IPS-18c (cell line): Measurements from ENCODE around the gene CLTCL1.

Source experiments
- H3K4me3 ChIP-seq: 2 replicates; pipeline ENCODE4 v1.7.0; 2013; ENCODE audit warnings: low read depth, mild to moderate bottlenecking, low read length, moderate library complexity; ENCODE audit not compliant: insufficient read depth
- H3K9me3 ChIP-seq: one replicate; pipeline ENCODE4 v1.6.1; 2013; ENCODE audit warnings: mild to moderate bottlenecking, low read length, moderate library complexity; ENCODE audit not compliant: control insufficient read depth, insufficient read depth

Gene CLTCL1

DNA sequence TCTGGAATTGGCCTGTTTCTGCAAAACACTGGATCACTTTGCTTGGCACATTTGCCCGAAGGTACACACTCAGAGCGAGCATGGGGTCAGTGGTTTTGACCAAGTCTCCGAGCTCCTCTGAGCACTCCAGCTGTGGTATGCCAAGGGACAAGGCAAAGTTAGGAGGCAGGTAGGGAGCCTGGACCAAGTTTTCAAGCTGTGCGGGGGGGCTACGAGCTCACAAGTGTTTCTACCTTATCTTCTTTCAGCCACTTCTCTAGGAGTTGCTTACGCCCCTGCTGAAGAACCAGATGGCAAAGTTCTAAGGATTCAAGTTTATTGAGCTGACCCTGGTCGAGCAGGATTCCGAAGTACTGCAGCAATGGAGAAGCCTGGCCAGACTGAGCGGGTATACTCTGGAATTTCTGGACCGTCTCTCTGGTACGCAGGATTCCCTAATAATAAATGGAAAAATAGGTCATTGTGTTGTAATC is 58.3 kb downstream of the CLTCL1 start:
- Histone ChIP-seq H3K9me3 (no peaks in the 10 kb centered on the region), H3K4me3 (no peak overlapping the region)

DNA sequence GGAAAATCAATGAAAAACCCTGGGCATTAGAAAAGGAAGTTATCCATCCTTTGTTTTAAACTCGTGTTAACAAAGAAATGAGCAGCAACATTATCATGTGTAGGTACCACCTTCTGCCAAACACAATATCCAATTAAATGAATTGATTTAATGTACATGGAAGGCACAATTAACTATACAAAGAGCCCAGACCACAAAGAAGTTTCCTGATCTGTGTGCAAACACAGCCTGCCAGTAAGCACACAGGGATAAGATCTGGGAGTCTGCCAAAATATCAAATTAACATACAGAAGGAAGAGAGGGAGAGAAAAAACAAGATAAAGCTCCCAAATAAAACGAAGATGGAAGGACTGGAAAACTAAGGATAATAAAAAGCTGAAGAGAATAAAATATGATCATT is 58.9 kb downstream of the CLTCL1 start:
- Histone ChIP-seq H3K4me3 (no peak overlapping the region), H3K9me3 (no peaks in the 10 kb centered on the region)

DNA sequence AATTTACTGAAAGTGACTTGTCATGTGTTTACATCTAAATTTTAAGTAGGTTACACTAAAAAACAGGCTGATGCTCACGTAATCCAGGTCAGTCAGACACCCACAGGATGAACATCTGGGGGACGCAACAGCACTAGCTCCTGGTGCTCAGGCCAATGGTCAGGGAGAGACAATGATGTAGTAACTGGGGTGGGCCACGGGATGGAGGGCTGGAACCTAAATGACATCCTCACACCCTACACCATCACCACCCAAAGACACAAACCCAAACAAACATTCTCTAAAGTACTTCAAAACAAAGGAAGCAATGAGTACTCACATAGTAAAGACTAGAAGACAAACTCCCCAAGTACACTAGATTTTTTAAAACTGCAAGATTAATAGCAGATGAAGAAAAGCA is 59.5 kb downstream of the CLTCL1 start:
- no peaks in the 10 kb centered on the region for H3K9me3 ChIP-seq
- H3K4me3 ChIP-seq, result no peak overlapping the region

DNA sequence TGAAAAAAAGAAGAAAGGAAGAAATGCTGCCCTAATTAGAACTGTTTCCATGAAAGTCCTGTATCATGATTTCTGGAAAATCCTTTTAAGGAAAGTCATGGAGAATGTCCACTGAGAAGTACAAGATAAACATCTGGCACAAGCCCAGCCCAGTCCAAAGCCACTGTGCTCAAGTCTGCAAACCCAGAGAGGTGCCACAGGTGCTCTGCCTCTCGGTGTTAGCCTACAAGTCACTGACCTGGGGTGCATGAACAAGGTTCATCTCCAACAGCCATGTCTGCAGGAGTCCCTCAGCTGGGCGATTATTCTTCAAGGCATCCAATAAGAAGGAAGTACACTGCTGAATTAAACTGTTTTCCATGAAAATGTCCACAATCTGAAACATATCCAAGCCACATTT is 61.9 kb downstream of the CLTCL1 start:
- no peak overlapping the region for H3K4me3 ChIP-seq
- no peaks in the 10 kb centered on the region for H3K9me3 ChIP-seq

DNA sequence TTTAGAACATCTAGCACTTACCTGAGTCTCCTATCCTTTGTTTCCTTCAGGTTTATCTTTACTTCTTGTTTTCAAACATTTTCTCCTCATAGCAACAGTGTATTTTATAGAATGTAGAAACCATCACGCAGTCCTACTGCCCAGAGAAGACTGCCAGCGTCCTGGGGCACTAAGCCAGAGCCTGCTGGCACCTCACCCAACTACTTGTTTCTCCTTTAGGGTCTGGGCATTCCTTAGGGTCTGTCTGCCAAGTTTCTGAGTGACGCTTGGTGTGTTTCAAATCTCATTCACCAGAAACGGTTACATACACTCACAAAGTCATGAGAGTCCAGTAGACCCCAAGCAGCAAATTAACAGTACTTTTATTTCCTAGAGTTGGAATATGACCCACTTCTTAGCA is 63.3 kb downstream of the CLTCL1 start:
- H3K9me3 ChIP-seq, result no peaks in the 10 kb centered on the region
- no peak overlapping the region for H3K4me3 ChIP-seq

DNA sequence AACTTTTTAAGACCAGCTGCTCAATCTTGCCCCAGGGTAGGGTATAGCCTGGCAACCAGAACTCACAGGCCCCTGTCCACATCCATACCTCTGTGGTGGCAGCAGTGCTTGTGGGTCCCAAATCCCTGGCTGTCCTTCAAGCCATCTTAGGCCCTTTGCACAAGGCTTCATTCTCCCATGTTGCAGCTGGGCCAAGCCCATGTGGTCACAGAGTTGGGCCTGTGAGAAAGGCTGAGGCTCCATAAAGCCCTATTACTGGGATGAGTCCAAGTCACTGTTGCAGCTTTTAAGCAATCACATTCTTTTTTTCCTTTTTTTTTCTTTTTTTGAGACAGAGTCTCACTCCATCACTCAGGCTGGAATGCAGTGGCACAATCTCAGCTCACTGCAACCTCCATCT is 65.1 kb downstream of the CLTCL1 start:
- Histone ChIP-seq H3K4me3 (no peak overlapping the region), H3K9me3 (no peaks in the 10 kb centered on the region)

DNA sequence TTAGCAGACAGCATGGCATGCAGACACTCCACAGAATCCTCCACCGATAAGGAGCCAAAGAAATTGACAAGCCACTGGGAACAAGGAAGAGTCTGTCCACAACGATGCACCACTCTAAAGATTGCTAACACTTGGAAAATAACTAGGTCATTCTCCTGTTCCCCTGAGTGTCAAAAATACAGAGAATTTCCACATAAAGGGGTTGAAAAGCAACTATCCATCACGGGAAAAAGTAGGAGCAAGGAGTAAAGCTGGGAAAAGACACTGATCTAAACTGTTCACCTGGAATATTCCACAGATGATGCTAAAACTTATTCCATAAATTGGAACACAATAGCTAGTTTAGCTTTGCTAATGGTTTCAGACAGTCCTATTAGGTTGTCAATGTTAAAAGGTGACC is 66.0 kb downstream of the CLTCL1 start:
- Histone ChIP-seq H3K9me3 (no peaks in the 10 kb centered on the region), H3K4me3 (no peak overlapping the region)

DNA sequence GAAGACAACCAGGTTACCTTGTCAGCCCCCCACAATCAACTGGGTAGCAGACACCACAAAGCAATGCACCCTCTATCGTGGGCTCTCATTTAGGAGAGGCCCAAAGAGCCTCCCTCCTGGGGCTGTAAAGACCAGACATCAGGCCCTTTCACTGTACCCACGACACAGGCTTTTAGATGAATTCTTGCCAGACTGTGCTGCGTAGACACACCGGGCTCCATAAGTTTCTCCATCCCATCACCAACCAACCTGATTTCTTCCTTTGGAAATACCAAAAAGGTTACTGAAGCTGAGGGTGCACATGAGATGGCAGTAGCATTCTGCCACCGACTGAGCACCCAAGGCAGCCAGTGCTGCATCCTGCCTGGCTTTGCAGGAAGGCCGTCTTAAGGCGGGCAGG is 66.5 kb downstream of the CLTCL1 start:
- Histone ChIP-seq H3K4me3 (no peak overlapping the region), H3K9me3 (no peaks in the 10 kb centered on the region)

DNA sequence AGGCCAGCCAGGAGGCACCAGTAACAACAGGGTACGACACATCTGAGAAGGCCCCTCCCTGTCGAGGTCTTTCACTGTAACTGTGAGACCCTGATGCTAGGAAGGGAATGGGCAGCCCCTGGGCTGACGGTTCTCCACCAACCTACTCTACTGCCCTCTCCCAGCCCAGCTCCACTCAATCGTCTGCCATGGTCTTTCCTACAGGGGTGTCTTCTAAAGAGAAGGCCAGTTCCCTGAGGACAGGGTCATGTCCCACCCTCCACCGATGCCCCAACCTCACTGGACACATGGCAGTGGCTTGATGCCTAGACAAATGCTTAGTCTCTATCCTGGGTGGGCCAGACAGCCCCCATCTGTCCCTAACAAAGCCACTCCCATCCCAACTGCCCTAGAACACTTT is 67.0 kb downstream of the CLTCL1 start:
- no peaks in the 10 kb centered on the region for H3K9me3 ChIP-seq
- H3K4me3 ChIP-seq, result no peak overlapping the region

DNA sequence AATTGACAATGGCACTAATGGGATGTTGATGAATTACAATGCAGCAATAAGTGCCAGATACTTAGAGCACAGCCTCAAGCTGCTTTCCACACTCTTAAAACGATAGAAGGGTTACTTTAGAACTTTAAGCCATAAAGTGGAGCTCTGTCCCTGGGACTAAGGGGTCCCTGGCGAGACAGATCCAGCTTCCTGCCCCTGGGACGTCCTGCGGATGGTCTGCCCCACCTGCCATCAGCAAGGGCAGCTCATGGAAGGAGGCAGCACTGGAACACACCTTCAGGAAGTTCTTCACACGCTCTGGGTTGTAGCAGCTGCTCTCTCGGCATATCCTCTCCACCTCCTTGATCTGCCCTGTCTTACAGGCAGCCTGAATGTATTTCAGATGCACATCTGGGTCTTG is 67.9 kb downstream of the CLTCL1 start:
- no peaks in the 10 kb centered on the region for H3K9me3 ChIP-seq
- no peak overlapping the region for H3K4me3 ChIP-seq

DNA sequence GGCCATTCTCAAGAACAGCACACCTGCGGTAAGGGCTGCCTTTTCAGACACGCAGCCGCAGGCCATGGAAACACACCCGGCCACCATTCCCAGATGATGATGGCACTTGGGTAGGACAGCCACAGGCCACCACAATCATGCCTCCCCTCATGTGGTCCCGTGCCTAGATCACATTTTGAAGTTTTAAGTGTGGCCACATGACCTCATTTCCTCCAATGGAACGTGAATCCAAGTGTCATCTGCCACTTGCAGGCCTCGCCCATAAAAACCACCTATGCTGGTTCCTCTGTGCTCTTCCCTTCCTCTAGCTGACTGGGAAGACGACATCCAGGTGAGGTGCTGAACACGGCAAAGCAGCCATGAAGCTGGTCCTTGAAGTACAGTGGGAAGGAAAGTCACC is 68.4 kb downstream of the CLTCL1 start:
- no peaks in the 10 kb centered on the region for H3K9me3 ChIP-seq
- H3K4me3 ChIP-seq, result no peak overlapping the region

DNA sequence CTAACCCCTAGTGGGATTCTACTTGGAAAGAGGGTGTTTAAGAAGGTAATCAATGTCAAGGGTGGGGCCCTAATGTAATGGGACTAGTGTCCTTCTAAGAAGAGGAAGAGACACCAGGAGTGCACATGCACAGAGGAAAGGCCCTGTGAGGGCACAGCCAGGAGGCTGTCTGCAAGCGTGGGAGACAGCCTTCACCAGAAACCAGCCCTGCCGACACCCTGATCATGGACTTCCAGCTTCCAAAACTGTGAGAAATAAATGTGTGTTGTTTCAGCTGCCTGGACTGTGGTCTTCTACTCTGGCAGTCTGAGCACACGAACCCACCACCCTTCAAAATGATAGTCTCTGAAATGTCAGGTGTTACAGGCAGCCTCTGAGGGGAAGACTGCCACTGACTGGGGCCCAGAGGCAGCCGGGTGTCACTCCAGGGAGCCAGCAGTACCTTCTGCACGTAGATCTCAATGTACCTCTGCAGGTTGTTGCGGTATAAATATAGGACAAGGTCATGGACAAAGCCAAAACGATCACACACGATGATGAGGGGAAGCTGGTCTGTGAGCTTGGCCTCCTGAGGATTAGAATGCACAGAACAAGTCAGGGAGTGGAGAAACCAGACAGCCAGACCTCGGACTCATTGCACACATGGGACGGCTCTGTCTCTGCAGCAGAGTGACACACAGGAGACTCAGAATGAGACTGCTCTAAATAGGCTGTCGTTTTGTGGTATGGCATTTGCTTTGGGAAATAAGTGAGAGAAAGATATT is 69.1 kb downstream of the CLTCL1 start:
- Histone ChIP-seq H3K4me3 (no peak overlapping the region), H3K9me3 (no peaks in the 10 kb centered on the region)

DNA sequence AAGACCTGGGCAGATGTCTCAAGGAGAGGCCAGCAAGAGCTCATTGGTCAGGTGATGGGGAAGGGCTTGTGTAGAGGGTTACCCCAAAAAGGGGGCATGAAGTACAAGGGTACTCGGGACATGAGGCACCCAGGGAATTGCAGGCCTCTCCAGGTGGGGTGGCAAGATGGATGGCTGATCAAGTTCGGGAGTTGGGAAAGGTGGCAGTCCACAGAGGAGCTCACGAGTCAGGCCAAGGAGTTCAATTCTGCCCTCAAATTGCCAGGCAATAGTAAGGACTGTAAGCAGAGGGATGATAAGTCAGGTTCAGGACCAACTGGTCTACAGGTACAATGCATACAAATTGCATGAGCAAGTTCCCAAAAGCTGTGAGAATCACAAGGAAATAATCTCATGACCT is 70.7 kb downstream of the CLTCL1 start:
- no peak overlapping the region for H3K4me3 ChIP-seq

DNA sequence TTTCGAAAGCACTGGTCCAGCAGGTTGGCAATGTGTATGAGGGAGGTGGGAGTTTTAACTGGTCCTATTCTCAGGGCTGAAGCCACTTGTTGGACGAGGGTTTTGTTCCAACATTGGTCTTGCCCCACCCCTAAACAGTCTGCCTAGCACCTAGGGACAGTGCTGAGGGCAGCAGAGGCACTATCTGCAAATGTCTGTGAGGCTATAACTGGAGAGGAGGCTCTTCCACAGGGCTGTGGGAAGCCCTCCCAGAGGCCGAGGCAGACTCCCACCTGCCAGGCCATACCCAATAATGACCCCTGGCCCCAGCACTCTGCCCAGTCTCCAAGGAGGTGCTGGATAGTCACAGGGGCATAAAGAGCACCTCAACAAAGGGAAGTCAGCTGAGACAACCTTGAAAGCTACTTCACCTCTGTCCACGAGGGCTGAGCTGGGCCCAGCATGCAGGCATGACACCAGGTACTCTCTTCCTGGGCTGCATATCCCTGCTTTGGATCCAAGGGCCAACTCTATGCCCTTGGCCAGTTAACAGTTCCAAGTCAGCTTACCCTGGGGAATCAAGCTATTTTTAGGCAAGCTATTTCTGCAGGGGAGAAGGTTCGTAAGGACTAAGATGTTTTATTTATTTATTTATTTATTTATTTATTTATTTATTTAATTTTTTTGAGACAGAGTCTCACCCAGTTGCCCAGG is 72.8 kb downstream of the CLTCL1 start:
- H3K9me3 ChIP-seq, result no peaks in the 10 kb centered on the region
- H3K4me3 ChIP-seq, result no peak overlapping the region

More for the DNA sequence above, 70.7 kb downstream of the CLTCL1 start:
- no peaks in the 10 kb centered on the region for H3K9me3 ChIP-seq

DNA sequence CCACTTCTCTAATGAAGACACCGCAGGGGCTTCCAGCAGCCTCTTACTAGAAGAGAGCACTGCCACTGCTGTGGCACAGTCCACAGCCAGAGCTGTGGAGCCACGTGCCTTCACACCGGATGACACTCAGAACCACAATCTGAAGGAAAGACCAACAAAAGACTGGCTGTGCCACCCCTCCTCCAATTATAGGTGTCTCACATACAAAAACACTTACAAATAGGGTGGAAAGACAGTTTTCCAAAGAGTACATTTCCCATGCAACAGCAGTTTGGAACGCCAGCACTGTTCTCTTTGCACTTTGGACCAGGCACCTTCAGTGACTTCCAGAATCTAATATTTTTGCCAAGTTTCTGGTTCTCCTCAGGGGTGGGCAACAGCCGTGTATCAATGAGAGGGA is 74.9 kb downstream of the CLTCL1 start:
- Histone ChIP-seq H3K4me3 (no peak overlapping the region), H3K9me3 (no peaks in the 10 kb centered on the region)

DNA sequence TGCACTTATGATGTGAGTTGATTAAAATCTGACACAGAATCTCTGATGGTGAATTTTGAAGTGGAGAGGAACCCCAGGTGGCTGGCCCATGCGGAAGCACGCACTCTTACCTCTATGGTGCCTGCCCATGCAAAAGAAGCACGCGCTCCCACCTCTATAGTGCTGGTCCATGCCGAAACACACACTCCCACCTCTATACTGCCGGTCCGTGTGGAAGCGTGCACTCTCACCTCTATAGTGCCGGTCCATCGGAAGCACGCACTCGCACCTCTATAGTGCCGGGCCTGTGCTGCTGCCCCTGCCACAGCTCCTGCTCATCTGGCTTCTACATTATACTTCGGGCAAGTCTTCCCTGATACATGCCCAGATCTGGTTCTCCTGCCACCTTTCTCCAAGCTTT is 76.2 kb downstream of the CLTCL1 start:
- Histone ChIP-seq H3K4me3 (no peak overlapping the region), H3K9me3 (no peaks in the 10 kb centered on the region)

DNA sequence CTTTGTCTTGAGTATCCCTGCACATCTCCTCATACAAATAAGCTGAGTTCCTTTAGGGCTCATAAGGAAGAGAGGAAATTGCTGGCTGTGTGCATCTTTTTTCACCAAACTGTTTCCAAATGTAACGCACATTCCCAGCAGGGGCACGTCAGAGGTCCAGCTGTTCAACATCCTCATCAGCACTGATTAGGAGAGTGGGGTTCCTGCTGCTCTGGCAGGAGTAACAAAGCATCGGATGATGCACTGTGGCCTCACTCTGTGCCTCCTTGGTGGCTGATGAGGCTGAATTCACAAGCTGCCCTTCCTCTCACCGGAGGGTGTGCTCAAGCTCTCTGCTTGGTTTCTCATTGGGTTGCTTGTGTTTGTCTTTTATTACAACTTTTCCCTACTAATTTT is 77.4 kb downstream of the CLTCL1 start:
- no peak overlapping the region for H3K4me3 ChIP-seq
- H3K9me3 ChIP-seq, result no peaks in the 10 kb centered on the region

DNA sequence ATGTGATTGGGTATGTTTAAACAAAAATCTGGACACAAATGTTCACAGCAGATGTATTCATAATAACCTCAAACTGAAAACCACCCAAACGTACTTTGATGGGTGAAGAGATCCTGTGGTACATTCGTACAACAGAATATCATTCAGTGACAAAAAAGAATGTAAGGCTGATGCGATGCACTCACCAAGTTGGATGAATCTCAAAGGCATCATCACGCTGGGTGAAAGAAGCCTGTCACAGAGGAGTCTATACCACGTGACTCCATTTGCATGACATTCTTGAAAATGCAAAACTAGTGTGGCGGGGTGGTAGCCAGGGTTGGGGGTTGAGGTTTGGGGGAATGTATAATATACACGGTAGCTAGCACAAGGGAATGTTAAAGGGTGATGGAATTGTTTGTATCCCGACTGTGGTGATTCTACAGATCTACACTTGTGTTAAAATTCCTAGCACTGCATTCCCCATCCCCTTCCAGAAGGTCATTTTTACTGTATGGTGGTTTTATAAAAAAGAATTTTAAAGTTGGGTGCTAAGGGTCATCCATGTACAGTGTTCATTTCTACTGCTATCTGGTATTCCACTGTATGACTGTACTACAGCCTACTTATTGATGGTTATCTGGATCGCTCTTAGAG is 78.0 kb downstream of the CLTCL1 start:
- Histone ChIP-seq H3K4me3 (no peak overlapping the region), H3K9me3 (no peaks in the 10 kb centered on the region)
